Mammary epithelial cell (primary cell): ENCODE measurements around the gene MROH2A.
"Not testable (repeated sequence)": the region's sequence is repeated elsewhere in the genome, so short reads cannot be mapped to it uniquely, and the experiment has no call there.

Experiments
- EZH2 ChIP-seq: IDR thresholded peaks from 2 replicates; pipeline ENCODE4 v1.6.1; 2012; ENCODE audit warnings: low read length, inconsistent platforms, borderline replicate concordance
- TF ChIP-seq, protein P1 (sequence below), 2 donors: IDR thresholded peaks in 1 of 2; conservative IDR thresholded peaks in 1 of 2; 2 replicates each; pipeline ENCODE4 v1.5.1; 2011 to 2012; ENCODE audit warnings: inconsistent platforms in 2 of 2, low read length in 2 of 2, mild to moderate bottlenecking in 2 of 2, control low read depth in 1 of 2, low read depth in 1 of 2; ENCODE audit not compliant: insufficient read depth in 1 of 2; ENCODE audit errors: extremely low read depth in 1 of 2

DNA sequence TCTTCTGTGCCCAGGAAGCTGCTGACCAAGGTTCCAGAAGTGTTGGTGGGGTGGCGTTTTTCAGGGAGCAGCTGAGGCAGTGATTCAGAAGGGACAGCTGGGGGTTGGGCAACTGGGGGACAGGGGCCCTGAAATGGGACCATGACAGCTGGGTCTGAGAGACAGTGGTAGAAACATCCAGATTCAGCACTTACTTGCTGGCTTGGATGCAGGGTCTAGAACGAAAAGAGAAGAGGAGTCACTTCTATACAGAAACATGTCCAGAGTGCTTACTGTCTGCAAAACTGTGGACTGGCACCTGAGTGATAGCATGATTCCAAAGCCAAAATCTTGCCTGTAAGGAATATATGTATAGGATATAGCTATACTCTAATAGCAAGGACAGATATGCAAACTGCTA lies 32.3 kb upstream of the MROH2A start:
- TF ChIP-seq, protein P1, sequence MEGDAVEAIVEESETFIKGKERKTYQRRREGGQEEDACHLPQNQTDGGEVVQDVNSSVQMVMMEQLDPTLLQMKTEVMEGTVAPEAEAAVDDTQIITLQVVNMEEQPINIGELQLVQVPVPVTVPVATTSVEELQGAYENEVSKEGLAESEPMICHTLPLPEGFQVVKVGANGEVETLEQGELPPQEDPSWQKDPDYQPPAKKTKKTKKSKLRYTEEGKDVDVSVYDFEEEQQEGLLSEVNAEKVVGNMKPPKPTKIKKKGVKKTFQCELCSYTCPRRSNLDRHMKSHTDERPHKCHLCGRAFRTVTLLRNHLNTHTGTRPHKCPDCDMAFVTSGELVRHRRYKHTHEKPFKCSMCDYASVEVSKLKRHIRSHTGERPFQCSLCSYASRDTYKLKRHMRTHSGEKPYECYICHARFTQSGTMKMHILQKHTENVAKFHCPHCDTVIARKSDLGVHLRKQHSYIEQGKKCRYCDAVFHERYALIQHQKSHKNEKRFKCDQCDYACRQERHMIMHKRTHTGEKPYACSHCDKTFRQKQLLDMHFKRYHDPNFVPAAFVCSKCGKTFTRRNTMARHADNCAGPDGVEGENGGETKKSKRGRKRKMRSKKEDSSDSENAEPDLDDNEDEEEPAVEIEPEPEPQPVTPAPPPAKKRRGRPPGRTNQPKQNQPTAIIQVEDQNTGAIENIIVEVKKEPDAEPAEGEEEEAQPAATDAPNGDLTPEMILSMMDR (conservative IDR thresholded peaks at IDR 0.05 in 1 of 2, IDR thresholded peaks at IDR 0.05 in 1 of 2; ENCODE audit: extremely low read depth in 1 of 2, insufficient read depth in 1 of 2, low read depth in 1 of 2, low read length in 2 of 2) = not testable (repeated sequence)
- not testable (repeated sequence) for TF ChIP-seq EZH2
